Prostate gland (tissue), 2 donors: ENCODE results near the gene HCRT. TPM values are rescaled to one million over a fixed set of nuclear protein-coding genes. Genes with fewer than 3 reads are reported as not detected.
"Not testable (repeated sequence)": the region's sequence is repeated elsewhere in the genome, so short reads cannot be mapped to it uniquely, and the experiment has no call there.

Experiments used
- DNase-seq: peaks from one replicate; pipeline ENCODE4 v3.0.0-alpha.2; 2019; ENCODE audit warnings: low spot score
- H3K27ac ChIP-seq, 2 donors: fragments of 200-600 bp; sonication (generic); 2 replicates each; pipeline ENCODE4 v1.5.1; 2017 to 2019
- H3K27me3 ChIP-seq: fragments of 200-600 bp; sonication (generic); replicated peaks from 2 replicates; pipeline ENCODE4 v1.5.1; 2019; ENCODE audit not compliant: insufficient read depth
- H3K36me3 ChIP-seq, 2 donors: fragments of 200-600 bp; sonication (generic); 1 replicate in 1 of 2; 2 replicates in 1 of 2; pipeline versions ENCODE4 v1.5.1 to v1.8.1; 2017 to 2019
- H3K4me1 ChIP-seq: fragments of 200-600 bp; sonication (generic); replicated peaks from 2 replicates; pipeline ENCODE4 v1.5.1; 2019
- H3K4me3 ChIP-seq, 2 donors: fragments of 200-600 bp; sonication (generic); 2 replicates each; pipeline ENCODE4 v1.5.1; 2017 to 2019
- H3K9me3 ChIP-seq: fragments of 200-600 bp; sonication (generic); 2 replicates; pipeline ENCODE4 v1.5.1; 2017
- POLR2A ChIP-seq: fragments of 450-650 bp; IDR thresholded peaks from one replicate; pipeline ENCODE4 v1.6.1; 2016; ENCODE audit warnings: antibody characterized with exemption, mild to moderate bottlenecking
- POLR2AphosphoS5 ChIP-seq: sonication (generic); formaldehyde crosslinking; IDR thresholded peaks from one replicate; pipeline ENCODE4 v1.6.1; 2017; ENCODE audit warnings: antibody characterized with exemption
- WGBS: methylation state at CpG from one replicate; pipeline ENCODE4 v1.1.5; 2018; 5-methylcytosine and 5-hydroxymethylcytosine counted together
- intact Hi-C: fragments of 100-400 bp; cut with DNase I; formaldehyde crosslinking; loops from one replicate; pipeline ENCODE4 v1.14.2; 2022
- total RNA-seq, 2 donors: library from RNA; depleted of rRNA; stranded (reverse); fragments of >200 nt; gene quantifications; one replicate each; pipeline ENCODE4 v1.1.0, GENCODE V29; 2016
- TF ChIP-seq, protein P1 (sequence below), 4 experiments: fragments of 200-600 bp in 2 of 4; fragments of 450-650 bp in 2 of 4; sonication (generic) in 2 of 4; IDR thresholded peaks; 1 replicate in 3 of 4; 2 replicates in 1 of 4; pipeline ENCODE4 v1.5.1; 2016 to 2019; ENCODE audit warnings: antibody characterized with exemption in 4 of 4, mild to moderate bottlenecking in 2 of 4, moderate library complexity in 2 of 4

The HCRT gene
- total RNA-seq, 2 donors from 2014 or later, result not detected

DNA sequence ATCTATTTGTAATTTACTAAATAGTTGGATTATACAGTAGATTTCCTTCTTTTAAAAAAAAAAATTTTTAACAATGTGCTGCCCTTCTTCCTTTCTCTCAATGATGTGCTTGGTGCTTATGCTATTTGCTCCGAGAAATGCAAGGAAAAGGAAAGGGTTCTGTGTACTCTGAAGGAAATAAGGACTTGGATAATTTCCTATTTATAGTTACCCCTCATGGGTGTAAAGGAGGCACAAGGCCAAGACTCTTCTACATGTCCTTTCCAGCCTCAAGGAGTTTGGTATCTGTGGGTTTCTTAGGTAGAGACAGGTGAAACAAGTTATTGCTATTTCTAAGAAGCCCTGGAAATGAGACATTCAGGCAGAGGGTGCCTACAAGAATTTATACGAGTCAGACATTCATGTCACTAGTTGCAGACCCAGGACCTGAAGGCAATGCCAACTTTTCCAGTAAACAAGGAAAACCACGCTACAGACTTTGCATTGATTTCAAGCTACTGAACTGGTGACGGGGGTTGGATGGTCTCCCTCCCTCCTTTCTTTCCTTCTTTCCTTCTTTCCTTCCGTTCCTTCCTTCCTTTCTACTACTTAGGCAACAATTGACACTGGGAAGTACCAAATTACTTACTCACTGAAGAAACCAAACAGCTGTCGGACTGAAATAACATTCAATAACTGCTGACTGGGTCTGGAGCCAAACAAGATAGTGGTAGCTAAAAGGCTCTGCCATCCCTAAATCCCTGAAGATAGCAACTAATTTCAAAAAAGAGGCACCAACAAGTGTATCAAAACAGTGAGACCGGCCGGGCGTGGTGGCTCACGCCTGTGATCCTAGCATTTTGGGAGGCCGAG lies 42.8 kb upstream of the HCRT start:
- Histone ChIP-seq H3K27ac (no peak overlapping the region), H3K9me3 (no peaks in the 10 kb centered on the region), H3K4me1 (no peaks in the 10 kb centered on the region), H3K4me3 (no peak overlapping the region), H3K27me3 (no peaks in the 10 kb centered on the region), H3K36me3 (peaks cover 0 to 7% of the 10 kb centered on the region in 2 donors)
- TF ChIP-seq POLR2AphosphoS5 (no peak), POLR2A (no peak)
- TF ChIP-seq, protein P1, sequence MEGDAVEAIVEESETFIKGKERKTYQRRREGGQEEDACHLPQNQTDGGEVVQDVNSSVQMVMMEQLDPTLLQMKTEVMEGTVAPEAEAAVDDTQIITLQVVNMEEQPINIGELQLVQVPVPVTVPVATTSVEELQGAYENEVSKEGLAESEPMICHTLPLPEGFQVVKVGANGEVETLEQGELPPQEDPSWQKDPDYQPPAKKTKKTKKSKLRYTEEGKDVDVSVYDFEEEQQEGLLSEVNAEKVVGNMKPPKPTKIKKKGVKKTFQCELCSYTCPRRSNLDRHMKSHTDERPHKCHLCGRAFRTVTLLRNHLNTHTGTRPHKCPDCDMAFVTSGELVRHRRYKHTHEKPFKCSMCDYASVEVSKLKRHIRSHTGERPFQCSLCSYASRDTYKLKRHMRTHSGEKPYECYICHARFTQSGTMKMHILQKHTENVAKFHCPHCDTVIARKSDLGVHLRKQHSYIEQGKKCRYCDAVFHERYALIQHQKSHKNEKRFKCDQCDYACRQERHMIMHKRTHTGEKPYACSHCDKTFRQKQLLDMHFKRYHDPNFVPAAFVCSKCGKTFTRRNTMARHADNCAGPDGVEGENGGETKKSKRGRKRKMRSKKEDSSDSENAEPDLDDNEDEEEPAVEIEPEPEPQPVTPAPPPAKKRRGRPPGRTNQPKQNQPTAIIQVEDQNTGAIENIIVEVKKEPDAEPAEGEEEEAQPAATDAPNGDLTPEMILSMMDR (IDR thresholded peaks at IDR 0.05), result no peak
- WGBS, result 69% methylated on average over 11 of the region's 11 CpGs
- no peak for DNase-seq
- intact Hi-C loops, result no loop called here

DNA sequence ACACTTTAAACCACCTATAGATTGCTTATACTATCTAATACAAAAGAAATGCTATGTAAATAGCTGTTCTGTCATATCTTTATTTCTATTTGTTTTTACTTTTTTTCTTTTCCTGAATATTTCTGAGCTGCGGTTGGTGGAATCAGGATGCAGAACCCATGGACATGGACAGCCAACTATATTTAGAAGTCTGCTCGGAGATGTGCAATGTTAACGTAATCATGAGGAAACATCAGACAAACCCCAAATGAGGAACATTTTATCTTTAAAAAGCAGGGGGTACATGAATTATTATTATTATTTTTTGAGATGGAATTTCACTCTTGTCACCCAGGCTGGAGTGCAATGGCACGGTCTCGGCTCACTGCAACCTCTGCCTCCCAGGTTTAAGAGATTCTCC lies 40.4 kb upstream of the HCRT start:
- no peaks in the 10 kb centered on the region for H3K9me3 ChIP-seq
- peaks cover 0 to 7% of the 10 kb centered on the region in 2 donors for H3K36me3 ChIP-seq
- 91% methylated on average over 5 of the region's 5 CpGs for WGBS
- no peak for DNase-seq
- H3K4me1 ChIP-seq, result no peaks in the 10 kb centered on the region
- intact Hi-C loops, result no loop called here
- no peak overlapping the region for H3K27ac ChIP-seq
- TF ChIP-seq POLR2AphosphoS5 (no peak), POLR2A (no peak)
- TF ChIP-seq, protein P1 (IDR thresholded peaks at IDR 0.05), result no peak
- H3K27me3 ChIP-seq, result no peaks in the 10 kb centered on the region
- no peak overlapping the region for H3K4me3 ChIP-seq

DNA sequence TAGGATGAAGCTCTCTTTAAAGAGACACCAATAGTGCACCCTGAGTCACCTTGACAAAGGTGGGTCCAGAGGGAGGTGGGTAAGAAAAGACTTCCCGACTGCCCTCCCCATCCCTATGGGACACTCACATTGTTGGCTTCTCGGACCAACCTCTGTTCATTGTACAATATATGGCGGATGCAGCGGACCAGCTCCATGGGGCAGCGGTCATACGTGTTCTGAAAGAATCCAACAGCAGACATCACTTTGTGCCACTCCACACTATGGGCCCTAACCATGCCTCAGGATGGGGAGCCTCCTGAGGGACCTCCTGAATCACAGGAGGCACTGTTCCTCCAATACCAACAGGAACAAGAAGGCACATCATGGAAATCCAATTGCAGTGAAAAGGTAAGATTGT lies 39.4 kb upstream of the HCRT start:
- H3K36me3 ChIP-seq, result peaks cover 0 to 7% of the 10 kb centered on the region in 2 donors
- no peaks in the 10 kb centered on the region for H3K27me3 ChIP-seq
- H3K9me3 ChIP-seq, result no peaks in the 10 kb centered on the region
- H3K4me3 ChIP-seq, result no peak overlapping the region
- intact Hi-C loops, result no loop called here
- no peaks in the 10 kb centered on the region for H3K4me1 ChIP-seq
- WGBS, result 96% methylated on average over 6 of the region's 6 CpGs
- TF ChIP-seq, protein P1 (IDR thresholded peaks at IDR 0.05), result no peak
- TF ChIP-seq POLR2A, result no peak
- TF ChIP-seq POLR2AphosphoS5, result no peak
- H3K27ac ChIP-seq, result no peak overlapping the region
- no peak for DNase-seq

DNA sequence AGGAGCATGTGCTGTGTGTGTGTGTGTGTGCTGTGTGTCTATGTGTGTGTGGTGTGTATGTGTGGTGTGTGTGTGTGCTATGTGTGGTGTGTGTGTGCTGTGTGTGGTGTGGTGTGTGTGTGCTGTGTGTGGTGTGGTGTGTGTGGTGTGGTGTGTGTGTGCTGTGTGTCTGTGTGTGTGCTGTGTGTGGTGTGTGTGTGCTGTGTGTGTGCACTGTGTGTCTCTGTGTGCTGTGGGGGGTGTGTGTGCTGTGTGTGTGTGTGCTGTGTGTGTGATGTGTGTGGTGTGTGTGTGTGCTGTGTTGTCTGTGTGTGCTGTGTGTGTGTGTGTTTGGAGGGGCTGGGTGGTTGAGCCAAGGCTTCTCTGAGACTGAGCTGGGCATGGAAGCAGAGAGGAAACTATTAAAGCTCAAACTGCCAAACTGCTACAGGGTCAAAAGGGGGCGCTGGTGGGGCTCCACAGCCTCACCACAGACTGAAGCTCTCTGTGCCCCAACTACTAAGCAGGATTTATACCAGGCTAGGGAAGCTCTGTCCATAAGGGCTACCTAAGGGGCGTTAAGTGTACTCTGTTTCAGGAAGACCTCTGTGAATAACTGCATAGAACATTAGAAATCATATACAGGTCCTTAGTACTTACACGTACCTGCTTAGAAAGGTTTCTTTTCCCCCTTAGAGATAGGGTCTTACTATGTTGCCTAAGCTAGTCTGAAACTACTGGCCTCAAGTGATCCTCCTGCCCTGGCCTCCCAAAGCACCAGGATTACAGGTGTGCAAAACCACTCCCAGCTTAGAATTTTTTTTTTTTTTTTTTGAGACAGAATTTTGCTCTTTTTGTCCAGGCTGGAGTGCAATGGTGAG lies 36.9 kb upstream of the HCRT start:
- Histone ChIP-seq H3K27me3 (no peaks in the 10 kb centered on the region), H3K4me1 (no peaks in the 10 kb centered on the region), H3K36me3 (peaks cover 0 to 7% of the 10 kb centered on the region in 2 donors), H3K9me3 (no peaks in the 10 kb centered on the region), H3K4me3 (no peak overlapping the region), H3K27ac (no peak overlapping the region)
- intact Hi-C loops, result no loop called here
- WGBS, result 55% methylated on average over 3 of the region's 3 CpGs
- peak; percentile 22 for DNase-seq
- TF ChIP-seq, protein P1 (IDR thresholded peaks at IDR 0.05), result peak in 1 of 4 experiments; percentile 45
- no peak for TF ChIP-seq POLR2A
- TF ChIP-seq POLR2AphosphoS5, result no peak

DNA sequence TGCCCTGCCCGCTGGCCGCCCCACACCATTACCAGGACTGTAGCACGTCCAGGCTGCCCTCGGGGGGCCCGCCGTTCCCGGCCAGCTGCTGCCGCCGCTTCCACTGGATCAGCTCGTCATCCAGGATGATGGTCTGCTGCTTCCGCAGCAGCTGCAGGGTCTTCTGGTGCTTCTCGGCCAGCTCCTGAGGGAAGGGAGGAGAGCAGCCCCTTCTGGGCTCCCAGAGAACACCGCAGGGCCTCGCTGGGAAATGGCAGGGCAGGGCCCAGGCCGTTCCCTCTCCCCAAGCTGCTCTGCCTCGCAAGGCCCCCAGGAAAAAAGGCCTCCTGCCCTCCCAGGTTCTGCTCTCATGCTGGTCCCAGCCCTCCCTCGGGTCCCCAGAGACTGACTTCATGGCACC lies 34.0 kb upstream of the HCRT start:
- intact Hi-C loops, H3K36me3 ChIP-seq, DNase-seq, H3K27me3 ChIP-seq, H3K4me3 ChIP-seq, H3K9me3 ChIP-seq, H3K27ac ChIP-seq, H3K4me1 ChIP-seq: not testable (repeated sequence)
- WGBS, result no CpG with 5 or more reads among the region's 17 CpGs
